PC-9 (cell line): ENCODE results near the gene LRCOL1.

Source experiments
- CTCF ChIP-seq: fragments of 200-600 bp; sonication (generic); conservative IDR thresholded peaks from 2 replicates; pipeline ENCODE4 v1.6.1; 2017; ENCODE audit warnings: mixed run types, antibody characterized with exemption, mild to moderate bottlenecking, moderate library complexity
- EZH2 ChIP-seq: fragments of 200-600 bp; sonication (generic); IDR thresholded peaks from 2 replicates; pipeline ENCODE4 v1.8.0; 2017; ENCODE audit warnings: antibody characterized with exemption, low read depth

- no peak for TF ChIP-seq CTCF
- no peak for TF ChIP-seq EZH2
These were observed 35.9 kb downstream of the LRCOL1 start for GRCh38 chr12:132574271-132574996.
